ENCODE data around the gene DOK5.
"Not testable (repeated sequence)": the region's sequence is repeated elsewhere in the genome, so short reads cannot be mapped to it uniquely, and the experiment has no call there.

Gene DOK5

GRCh38 chr20:54475334-54476168 lies at the start of gene DOK5:
Gene DOK5, plus strand, starts transcription at chr20:54475593. Its CDS starts 354 bp downstream, at chr20:54475947.
- peak; percentile 6 for DNase-seq

- no peak for DNase-seq
Observed at GRCh38 chr20:54429364-54429763, 46.0 kb upstream of the DOK5 start.

DNA sequence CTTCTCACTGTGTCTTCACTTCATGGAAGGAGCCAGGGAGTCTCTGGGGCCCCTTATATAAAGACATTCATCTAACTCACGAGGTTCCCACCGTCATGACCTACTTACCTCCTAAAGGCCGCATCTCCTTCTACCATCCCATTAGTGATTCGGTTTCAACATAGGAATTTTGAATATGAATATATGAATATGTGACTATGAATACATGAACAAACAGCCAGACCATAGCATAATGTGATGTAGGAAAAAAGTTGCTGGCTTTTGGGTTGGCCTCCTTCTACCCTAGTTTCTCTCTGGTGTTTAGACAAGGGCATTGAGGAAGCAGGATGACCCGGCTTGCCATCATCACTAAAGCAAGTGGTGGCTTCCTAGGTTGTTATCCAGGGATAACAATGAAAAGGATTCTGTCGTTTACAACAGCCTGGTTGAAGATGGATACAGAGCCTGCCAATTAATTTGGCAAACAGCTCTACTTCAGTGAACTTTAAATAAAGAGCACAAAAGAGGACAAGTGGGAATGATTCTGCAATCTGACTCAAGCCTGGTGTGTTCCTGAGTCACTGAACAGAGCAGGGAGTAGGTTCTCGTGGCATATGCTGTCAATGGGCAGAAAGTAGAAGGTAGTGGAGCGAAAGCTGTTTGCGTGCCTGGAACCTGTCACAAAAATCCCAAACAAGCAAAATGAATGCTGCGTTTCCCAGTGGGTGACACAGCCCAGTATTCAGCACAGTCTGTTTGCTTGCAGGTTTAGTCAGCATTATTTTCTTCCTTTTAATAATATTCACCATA lies 44.0 kb upstream of the DOK5 start:
- no peak for DNase-seq

DNA sequence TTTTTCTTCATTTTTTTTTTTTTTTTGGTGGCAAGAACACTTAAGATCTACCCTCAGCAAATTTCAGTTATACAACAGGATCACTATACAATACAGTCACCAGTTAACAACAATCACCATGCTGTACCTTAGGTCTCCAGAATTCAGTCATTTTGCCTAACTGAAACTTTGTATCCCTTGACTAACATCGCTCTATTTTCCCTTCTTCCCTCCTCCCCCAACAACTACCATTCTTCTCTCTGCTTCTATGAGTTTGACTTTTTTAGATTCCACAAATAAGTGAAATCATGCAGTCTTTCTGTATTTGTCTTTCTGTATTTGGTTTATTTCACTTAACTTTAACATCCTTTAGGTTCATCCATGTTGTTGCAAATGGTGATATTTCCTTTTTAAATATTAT lies 42.4 kb upstream of the DOK5 start:
- DNase-seq: no peak

DNA sequence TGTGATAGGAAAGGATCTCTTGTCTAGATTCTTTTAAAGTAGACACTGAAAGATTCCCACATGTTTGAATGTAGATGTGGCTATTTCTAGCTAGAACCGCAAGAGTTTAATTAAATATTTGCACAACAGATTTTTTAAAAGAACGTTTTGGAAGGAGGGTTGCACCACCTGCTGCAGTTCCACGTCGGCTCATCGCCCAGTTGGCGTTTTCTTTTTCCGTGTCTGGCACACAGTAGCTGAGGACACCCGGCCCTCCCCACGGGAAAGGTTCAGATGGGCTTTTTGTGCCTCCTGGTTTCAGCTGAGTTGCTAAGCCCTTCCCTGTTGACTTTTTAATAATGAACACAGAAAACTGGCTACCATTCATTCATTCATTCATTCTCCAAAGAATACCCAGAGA lies 41.8 kb upstream of the DOK5 start:
- DNase-seq: no peak

- no peak for DNase-seq
Observed at GRCh38 chr20:54434196-54434595, 41.2 kb upstream of the DOK5 start.

GRCh38 chr20:54435015-54435414 lies 40.4 kb upstream of the DOK5 start:
- DNase-seq: no peak

DNA sequence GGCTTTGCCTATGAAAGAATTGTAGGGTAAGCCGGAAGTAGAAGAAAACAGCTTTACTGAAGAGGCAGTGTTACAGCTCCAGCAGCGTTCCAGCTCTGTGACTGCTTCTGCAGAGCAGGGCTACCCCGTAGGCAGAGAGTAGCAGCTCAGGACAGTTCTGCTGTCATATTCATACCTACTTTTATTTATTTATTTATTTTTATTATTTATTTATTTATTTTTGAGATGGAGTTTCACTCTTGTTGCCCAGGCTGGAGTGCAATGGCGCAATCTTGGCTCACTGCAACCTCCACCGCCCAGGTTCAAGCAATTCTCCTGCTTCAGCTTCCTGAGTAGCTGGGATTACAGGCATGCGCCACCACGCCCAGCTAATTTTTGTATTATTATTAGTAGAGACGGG lies 39.0 kb upstream of the DOK5 start:
- DNase-seq: not testable (repeated sequence)

- DNase-seq: no peak
Observed at GRCh38 chr20:54438166-54438565, 37.2 kb upstream of the DOK5 start.

DNA sequence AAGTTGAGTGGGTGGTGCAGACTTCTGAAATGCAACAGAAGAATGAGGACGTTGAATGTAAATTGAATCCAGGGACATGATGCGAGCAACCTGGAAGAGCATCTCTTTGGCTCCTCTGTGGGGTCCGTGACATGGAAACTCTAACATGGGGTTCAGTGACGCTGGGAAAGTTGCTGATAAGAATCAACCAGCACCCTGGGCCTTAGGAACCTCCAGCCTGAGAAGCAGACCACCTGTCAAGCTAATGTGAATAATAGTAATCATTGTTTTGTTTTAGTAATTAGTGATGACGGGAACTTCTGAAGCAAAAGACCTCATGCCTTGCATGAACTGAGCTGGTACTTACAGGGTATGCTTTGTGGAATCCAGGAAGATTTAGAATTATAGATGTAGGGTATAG lies 25.2 kb upstream of the DOK5 start:
- DNase-seq: no peak

DNA sequence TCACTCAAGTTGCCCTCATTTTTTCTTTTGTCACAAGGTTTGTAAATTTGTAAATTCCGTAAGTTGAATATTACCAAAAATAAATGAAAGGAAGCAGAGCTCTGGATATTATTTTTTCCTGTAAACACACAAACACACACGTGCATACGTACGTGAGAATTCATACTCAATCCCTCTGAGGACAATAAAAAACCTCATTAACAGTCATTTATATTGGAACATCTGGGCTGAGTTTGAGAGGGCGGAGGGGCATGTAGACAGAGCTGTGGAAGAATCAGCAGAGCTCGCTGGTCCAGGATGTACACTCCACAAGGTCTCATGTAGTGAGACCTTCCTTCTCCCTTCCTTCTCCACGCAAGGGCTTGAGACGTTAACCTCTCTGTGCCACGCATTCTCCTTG lies 24.2 kb upstream of the DOK5 start:
- no peak for DNase-seq

DNA sequence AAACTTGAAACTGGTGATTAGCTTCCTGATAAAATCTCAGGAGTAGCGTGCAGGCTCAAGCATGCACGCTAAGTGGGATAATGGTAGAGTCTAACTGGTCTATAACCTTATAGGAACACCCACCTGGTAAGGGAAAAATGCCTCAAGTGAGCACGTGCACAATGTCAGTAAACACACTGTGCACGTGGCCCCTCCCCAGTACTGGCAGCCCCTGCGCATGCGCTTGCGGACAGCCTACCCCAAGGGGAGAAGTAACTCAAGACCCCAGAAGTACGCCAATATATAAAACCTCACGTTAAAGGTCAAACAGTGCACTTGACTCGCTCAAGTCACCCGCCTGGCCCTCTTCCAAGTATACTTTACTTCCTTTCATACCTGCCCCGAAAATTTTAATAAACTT lies 23.1 kb upstream of the DOK5 start:
- no peak for DNase-seq

DNA sequence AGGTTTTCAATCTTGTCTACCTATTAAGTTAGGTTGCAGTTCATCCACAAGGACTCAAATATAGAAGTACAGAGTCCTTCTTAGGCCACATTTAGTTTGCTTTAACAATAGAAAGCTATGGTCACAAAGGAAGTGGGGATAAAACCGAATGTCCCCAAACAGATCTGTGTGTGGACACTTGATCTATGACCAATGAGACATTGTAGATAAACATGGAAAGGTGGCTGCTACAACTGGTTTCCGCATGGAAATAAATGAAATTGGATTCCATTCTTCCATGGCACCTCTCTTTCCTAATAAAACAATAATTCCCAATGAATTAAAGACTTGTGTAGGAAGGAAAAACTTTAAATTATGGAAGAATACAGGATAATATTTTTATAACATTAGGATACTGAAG lies 20.4 kb upstream of the DOK5 start:
- DNase-seq: no peak

- DNase-seq: no peak
Observed at GRCh38 chr20:54456423-54456822, 19.0 kb upstream of the DOK5 start.

DNA sequence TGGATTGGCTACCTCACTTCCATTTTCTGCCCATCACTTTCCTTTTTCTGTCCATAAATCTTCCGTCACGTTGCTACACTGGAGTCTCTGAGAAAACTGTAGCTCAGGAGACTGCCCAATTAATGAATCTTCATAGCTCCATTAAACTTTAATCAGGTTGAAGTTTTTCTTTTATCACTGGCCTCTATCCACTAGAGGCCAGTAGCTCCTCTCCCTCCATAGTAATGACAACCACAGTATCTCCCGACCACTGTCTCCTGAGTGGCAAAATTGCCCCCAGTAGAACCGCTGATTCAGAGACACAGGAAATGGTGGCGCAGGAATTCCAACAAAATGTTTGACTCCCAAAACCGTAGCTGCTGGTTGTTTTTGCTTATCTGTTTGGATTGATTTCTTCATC lies 18.4 kb upstream of the DOK5 start:
- no peak for DNase-seq

DNA sequence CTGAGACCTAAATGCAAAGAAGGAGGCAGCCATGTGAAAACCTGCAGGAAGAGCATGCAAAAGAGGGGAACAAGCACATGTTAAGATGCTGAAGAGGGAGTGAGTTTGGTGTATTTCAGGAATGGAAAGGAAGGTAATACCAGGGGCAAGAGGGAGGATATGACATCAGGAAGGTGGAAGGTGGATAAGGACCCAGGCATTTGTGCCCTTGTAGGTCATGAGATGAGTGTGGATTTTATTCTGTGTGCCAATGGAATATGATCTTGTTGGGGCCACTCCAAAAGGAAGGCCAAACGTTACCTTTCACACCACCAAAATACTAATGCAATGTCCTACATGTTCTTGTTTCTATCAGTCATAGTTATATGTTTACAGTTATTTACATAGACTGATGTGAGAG lies 17.2 kb upstream of the DOK5 start:
- no peak for DNase-seq

GRCh38 chr20:54459279-54459678 lies 16.1 kb upstream of the DOK5 start:
- DNase-seq: no peak

DNA sequence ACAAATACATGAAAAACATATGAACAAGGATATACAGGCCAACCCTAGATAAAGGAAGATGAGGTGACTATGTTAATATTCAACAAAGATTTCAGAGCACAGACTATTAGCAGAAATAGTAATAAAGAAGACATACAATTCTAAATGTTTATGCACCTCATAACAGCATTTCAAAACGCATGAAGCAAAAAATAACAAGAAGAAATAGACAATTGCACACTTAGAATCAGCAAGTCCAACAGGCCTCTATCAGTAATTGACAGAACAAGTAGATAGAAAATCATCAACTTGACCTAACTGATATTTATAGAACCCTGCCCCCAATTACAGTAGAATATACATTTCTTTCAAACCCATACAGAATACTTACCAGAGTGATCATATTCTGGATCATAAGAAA lies 11.4 kb upstream of the DOK5 start:
- no peak for DNase-seq

DNA sequence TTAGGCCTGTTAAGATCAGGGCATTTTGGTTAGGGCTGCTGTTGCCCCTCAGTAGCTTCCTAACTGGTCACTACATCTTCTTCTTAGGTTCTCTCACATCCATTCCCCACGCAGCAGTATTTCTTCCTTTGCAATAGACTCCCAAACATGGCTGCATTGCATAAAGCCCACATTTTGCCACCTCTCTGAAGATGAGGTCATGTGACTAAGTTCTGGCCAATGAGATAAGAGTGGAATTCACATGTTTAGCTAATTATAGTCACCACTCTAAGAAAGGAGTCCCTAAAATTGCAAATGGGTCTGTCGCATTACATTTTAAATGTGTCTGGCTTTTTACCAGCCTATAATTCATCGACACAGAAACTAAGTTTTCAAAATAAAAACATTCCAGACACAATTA lies 9.3 kb upstream of the DOK5 start:
- DNase-seq: no peak

DNA sequence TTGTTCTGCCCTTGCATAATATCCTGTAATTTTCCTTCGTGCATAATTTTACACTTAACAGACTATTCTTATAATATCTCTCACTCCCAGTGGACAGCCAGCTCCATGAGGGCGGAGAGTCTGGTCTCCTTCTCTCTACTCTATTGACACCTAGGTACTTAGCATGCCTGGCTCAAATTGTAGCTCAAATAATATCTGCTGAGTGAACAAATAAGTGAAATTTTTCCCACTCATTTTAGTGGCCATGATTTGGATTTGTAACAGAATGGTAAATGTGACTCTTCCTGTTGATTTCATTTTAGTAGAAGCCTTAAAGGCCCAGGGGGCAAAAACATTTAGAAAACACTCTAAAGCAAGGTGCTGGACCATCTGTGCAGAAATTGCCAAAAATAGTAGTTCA lies 7.8 kb upstream of the DOK5 start:
- no peak for DNase-seq

DNA sequence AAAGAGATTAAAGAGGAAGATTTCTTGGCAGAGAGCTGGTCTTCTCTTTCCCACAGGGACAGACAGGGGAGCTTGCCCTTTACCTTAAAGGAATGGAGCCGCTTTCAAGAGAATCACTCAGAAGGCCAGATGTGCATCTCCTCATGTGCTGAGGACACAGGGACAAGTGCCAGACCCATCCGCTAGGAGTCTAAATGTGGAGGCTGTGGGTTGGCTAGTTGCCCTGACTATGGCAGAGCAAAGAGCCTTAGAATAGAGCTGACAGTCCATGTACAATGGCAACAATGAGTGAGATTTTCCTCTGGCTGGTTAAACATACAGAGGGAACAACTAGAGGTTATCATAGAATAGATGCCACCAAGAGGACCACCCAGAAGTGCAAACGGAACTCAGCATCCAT lies 7.3 kb upstream of the DOK5 start:
- no peak for DNase-seq

GRCh38 chr20:54469293-54469692 lies 6.1 kb upstream of the DOK5 start:
- DNase-seq: no peak

GRCh38 chr20:54469952-54470351 lies 5.4 kb upstream of the DOK5 start:
- DNase-seq: no peak

DNA sequence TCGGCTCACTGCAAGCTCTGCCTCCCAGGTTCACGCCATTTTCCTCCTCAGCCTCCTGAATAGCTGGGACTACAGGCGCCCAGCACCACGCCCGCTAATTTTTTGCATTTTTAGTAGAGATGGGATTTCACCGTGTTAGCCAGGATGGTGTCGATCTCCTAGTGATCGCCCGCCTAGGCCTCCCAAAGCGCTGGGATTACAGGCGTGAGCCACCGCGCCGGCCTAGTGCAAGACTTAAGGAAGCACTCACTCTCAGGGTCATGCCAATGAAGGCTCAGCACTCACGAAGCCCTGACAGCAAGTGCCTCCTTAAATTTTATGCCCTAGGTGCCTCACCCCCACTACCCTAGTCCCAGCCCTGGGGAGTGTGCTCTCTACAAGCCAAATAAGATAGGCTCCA lies 4.7 kb upstream of the DOK5 start:
- DNase-seq: no peak

- no peak for DNase-seq
Observed at GRCh38 chr20:54472607-54473006, 2.8 kb upstream of the DOK5 start.

All from activated CD4-positive, alpha-beta T cell treated with anti-CD3 and anti-CD28 coated beads, Interleukin-2, Interleukin-6, amounts not matched to agents 100 ng/mL and 50 ng/mL, durations not matched to agents 16 hours and 8 hours (primary cell).